Measurements from ENCODE around the gene EBF3.

DNA sequence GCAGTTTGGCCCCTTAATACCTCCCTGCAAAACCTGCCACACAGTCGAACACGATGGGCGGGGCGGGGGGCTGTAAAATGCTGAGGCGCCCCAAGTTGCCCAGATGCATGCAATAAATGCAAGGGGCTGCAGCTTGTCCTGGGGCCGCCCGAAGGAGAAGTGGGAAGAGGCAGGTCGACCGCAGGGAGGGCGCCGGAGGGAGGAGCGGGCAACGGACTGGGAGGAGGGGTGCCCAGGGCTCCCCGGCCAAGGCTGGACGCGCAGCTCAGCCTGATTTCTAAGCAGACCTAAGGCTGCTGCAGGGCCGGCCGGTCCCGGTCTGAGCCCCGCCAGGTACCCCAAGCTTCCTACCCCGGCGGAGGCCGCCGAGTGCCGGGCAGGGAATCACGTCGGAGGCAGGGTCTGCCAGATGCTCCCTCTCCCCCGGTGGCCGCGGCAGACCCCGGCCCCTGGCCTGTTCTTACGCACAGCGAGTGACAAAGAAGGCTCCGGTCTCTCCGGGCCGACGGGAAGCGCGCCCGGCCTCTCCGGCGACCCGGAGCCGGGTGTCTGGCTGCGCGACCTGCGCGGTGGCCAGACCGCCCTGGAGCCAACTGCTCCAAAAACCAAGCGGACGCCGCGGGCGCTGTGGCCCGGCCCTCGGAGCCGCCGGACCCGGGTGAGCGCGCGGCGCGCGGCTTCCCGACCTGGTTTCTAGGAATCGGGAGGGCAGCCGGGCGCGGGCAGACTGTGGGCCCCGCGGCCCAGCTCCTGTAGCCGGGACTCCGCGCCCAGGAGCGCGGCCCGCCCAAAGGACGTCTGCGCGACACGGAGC lies 744 bp upstream of the EBF3 start:
- TF ChIP-seq, protein P1, sequence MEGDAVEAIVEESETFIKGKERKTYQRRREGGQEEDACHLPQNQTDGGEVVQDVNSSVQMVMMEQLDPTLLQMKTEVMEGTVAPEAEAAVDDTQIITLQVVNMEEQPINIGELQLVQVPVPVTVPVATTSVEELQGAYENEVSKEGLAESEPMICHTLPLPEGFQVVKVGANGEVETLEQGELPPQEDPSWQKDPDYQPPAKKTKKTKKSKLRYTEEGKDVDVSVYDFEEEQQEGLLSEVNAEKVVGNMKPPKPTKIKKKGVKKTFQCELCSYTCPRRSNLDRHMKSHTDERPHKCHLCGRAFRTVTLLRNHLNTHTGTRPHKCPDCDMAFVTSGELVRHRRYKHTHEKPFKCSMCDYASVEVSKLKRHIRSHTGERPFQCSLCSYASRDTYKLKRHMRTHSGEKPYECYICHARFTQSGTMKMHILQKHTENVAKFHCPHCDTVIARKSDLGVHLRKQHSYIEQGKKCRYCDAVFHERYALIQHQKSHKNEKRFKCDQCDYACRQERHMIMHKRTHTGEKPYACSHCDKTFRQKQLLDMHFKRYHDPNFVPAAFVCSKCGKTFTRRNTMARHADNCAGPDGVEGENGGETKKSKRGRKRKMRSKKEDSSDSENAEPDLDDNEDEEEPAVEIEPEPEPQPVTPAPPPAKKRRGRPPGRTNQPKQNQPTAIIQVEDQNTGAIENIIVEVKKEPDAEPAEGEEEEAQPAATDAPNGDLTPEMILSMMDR (IDR thresholded peaks at IDR 0.05; ENCODE audit: poor library complexity) = no peak
- TF ChIP-seq EZH2 (IDR thresholded peaks at IDR 0.05; ENCODE audit: borderline replicate concordance) (peak; percentile 97), EZH2phosphoT487 (IDR thresholded peaks at IDR 0.05; ENCODE audit: low read depth, severe bottlenecking, unreplicated experiment) (peak; percentile 60)
